AG10803 (cell line): Measurements from ENCODE around the gene UVRAG.

ENCODE experiments used
- DNase-seq: peaks from one replicate; pipeline ENCODE4 v3.0.0; 2010; ENCODE audit warnings: low read depth
- H3K4me3 ChIP-seq: 2 replicates; pipeline ENCODE4 v1.5.1; 2011; ENCODE audit warnings: mild to moderate bottlenecking, low read length, control low read depth
- CTCF ChIP-seq: conservative IDR thresholded peaks from 2 replicates; pipeline ENCODE4 v1.5.1; 2011; ENCODE audit warnings: mild to moderate bottlenecking, low read length, control low read depth, inconsistent platforms

The UVRAG gene

GRCh38 chr11:75814677-75815344, at the start of gene UVRAG:
Gene UVRAG (plus strand): TSS chr11:75815210. CDS start chr11:75815408, 198 bp downstream.
- peak within 1 kb of the TSS; percentile 81 for H3K4me3 ChIP-seq
- peak; percentile 17; the same call in 1 of the 2 replicates for TF ChIP-seq CTCF
- DNase-seq = peak; percentile 99

DNA sequence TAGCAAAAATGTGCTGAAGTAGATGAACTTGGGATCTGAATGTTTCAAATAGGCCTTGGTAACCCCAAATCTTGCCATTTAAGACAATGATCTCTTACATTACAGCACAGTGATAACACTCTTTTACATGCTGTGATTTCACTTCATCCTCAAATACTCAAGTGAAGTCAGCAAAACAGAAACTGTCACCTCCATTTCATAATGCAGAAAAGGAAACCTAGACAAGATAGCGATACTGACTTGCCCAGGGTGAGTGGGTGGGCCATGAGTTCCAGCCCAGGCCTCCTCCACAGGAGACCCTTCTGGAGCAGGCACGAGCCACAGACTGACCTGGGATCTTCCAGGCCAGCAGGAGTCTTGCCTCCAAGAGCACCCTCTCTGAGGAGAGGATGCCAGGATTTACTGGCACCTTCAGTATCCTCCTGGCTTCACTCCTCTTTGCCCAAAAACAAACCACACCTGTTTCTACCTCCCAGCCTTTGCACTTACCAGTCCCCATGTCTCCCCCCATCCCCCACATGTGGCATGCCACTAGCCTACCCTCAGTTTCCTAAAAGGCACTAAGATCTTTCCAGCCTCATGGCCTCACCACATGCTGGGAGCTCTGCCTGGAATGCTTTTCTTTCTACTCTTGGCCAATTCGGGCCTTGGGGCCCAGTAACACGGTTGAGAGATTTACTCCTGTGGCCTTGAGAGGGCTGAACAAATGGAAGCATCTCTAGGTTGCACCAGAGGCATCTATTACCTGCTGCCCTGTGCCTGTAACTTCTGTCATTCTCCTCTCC, 48.4 kb upstream of the UVRAG start:
- peak; percentile 17 for DNase-seq
- H3K4me3 ChIP-seq = no peak overlapping the region
- no peak for TF ChIP-seq CTCF

- H3K4me3 ChIP-seq = no peak overlapping the region
- no peak for TF ChIP-seq CTCF
- no peak for DNase-seq
Measured at GRCh38 chr11:75767228-75767572, 47.8 kb upstream of the UVRAG start.

- no peak overlapping the region for H3K4me3 ChIP-seq
- TF ChIP-seq CTCF = no peak
- DNase-seq = no peak
Measured at GRCh38 chr11:75767793-75768111, 47.3 kb upstream of the UVRAG start.

DNA sequence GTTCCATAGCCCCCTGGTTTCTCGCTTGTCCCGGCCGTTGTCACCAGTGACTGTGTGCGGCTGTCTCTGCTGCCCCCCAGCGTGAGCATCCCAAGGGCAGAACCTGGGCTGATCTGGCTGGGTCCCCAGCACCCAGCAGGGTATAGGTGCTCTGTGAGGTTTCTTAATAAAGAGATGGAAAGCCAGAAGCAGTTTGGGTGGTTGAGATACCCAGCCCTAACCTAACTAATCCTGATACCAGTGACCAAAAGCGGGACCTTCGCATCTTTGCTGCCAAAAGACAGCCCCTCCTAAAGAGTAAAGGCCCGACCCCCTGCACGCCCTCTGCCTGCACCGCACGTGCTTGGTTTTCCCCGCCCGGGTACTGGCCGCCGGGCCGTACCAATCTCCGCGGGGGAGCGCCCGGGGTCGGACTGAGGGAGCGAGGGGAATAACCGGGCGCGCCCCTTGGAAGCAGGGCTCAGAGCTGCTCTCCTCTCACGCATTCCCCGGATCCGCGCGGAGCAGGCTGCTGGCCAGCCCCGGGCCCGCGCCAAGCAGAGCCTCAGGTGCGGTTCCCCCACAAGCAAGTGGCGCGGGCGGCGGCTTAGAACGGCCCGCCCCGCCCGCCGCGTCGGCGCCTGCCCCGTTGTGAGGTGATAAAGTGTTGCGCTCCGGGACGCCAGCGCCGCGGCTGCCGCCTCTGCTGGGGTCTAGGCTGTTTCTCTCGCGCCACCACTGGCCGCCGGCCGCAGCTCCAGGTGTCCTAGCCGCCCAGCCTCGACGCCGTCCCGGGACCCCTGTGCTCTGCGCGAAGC, 46.7 kb upstream of the UVRAG start, which contains the start of gene DGAT2:
Gene DGAT2, plus strand, starts transcription at position 667 of the 797 bp plus-strand sequence. CDS start 214 bp downstream, outside the sequence.
- DNase-seq = peak; percentile 48
- 0 out of 2 replicates have a peak, but pooled peaks have one; percentile 4 for TF ChIP-seq CTCF
- peak within 1 kb of the TSS; percentile 54 for H3K4me3 ChIP-seq

- H3K4me3 ChIP-seq = peak overlapping the region; percentile 54
- TF ChIP-seq CTCF = no peak
- no peak for DNase-seq
Measured at GRCh38 chr11:75768909-75769771, 45.9 kb upstream of the UVRAG start.
